Nucleus accumbens (tissue), 56 donors: ENCODE results near the gene PRXL2B.

ENCODE experiments used
- DNase-seq, 56 donors: peaks; one replicate each; lab custom pipeline; 2025; lab: John Stamatoyannopoulos, UW

PRXL2B gene

DNA sequence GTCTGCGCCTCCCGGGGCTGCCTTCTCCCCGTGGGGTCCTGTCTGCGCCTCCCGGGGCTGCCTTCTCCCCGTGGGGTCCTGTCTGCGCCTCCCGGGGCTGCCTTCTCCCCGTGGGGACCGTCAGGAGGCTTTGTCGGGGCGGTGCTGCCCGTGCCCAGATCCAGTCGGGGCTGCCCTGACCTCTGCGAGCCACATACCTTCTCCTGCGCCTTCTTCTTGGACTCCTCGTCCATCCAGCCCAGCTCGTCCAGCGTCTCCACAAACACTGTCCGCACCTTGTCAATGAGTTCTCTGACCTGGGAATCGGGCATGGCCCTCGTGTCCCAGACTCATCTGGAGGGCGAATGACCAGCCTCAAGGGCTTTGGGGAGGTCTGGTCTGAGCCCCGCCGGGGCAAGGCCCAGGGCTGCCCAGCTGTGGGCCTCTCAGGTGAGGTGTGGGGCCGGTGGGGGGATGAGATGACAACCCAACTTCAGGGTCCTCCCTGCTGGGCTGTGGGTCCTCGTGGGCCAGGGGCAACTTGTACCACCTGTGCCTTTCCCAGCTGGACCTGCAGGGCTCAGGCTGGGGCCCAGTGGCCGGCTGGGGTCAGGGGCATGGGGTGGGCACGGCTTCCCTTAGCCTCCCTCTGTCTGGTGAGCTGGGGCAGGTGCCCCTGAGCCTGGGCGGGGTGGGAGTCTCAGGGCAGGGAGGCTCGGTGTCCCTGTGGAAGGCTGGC is 9.4 kb downstream of the PRXL2B start:
- DNase-seq = no peak

DNA sequence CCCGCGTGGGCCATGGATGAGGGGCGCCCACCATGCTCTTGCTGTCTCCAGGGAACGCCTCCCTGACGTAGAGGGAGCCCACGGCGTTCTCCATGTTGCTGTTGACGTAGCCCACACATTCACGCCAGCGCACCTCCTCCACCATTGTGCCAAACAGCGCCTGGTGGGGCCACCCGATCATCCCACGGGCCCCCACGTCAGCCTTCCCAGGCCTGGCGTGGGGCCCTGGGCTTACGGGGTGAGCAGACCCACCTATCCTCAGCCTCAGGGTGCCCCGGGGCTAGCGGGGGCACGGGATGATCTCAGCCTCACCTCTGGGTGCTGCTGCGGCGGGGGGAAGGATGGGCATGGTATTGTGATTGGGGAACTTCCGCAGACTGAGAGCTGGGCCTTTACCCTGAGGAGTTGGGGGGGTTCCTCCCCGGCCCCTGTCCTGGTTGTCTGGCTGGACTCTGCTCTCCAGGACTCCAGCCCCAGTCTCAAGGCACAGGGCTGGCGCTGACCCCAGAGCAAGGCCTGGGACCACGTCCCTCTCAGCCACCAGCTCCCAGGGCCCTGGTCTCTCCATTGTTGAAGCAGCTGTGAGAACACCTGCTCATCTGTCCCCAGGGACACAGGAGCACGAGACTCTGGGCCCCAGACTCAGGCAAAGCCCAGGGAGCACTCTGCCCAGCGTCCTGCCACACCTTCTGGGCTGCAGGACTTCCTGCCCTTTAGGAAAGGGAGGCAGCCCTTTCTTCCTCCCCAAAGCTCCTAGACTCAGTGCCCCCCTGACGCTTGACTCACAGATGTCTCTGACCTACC is 10.2 kb downstream of the PRXL2B start:
- no peak for DNase-seq

DNA sequence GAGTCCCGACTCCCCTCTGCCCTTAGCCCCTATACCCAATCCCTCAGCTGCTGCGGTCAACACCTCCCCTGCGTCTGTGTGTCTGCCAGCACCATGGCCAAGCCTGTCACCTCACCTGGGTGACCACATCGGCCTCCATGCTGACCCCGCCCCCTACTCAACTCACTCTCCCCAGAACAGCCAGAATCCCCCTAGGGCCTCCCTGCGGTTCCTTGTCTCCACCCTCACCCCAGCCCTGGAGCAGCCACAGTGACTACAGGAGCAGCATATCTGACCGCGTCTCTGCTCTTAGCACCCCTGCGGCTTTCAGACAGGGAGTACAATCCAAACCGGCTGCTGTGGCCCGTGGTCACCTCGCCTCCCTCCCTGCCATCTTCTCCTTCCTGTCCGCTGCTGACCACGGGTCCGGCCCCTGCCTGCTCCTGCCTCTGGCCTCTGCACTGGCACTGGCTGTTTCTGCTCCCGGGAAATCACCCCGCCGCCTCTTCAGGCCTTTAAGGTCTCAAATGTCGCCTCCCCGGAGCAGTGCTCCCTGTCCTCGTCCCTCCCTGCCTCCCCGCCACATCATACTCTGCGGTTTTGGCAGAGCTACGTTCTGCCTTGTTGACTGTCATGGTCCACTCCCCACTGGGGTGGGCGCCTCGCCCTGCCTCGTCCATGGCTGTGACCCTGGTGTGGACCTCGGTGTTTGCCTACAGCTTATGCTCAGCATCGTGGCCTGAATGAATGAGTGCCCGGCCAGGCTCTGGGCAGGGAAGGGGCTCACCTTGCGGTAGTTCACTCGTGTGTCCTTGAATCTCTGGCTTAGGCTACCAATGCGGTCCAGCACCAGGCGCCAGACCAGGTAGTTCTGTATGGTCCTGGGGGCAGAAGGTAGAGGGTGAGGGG is 11.1 kb downstream of the PRXL2B start:
- DNase-seq = no peak

DNA sequence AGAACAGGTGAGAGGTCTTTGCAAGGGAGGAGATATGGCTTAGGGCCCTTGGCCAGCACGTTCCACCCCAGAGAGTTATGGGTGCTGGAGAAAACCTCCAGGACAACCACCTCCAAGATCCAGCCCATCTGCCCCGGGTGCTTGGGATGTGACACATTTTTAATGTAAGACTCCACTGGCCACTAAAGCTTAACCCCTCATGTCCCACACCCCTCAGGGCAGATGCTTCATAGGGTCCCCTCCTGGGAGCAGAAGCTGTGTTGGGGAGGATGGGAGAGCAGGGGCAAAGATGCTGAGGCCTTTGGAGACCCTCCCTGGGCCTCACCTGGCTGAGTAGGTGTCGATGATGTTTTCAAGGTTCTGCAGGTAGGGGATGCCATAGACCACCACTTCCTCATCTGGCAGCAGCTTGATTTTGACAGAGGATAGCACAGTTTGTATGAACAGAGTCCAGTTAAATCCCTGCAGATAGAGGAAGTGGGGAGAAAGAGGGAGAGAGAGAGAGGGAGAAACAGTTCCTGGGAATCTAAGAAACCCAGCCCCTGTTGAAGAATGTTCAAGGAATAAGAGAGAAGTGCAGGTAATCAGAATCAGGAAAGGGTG is 11.9 kb downstream of the PRXL2B start:
- DNase-seq = no peak

DNA sequence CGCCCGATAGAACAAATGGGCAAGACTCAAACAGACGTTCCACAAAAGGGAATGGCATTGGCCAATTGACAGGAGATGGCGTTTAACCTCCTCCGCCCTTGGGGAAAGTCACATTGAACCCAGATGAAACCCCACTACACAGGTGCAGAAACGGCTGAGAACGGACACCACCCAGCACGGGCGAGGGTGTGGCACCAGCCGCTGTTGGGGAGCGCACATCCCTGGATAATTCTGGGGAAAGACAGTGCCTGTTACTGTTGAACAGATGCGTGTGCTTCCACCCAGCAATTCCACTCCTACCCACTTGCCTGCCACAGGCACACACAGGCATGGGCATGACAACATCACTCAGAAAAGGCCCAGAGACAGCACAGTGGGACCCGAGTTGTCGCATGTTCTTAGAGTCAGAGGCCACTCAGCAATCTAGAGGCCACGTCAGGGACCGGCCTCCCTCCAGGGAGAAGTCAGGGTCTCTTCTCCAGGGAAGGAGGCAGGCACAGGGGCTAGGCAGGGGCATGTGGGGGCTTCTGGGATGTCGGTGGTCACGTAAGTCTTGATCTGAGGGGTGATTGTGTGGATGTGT is 15.2 kb downstream of the PRXL2B start:
- no peak for DNase-seq

DNA sequence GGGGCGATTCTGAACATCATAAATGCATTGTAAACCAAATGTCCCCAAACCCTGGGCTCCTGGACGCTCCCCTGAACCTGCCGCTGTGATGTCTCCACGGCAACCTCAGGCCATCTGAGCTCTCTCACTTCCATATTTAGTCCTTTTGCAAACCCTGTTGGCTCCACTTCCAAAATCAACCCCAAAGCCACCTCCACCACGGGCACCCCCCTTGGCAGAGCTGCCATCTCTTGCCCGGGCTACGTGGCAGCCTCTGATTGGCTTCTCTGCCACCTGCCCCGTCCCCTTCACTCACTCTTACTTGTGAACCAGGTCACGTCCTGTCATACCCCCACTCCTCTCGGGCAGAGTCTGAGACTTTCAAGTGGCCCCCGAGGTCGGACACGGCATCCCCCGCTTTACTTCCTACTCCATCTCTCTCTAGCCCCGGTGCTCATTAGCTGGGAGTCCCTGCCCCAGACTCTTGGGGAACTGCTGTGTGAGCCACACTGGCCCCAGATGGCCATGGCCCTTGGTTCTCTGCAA is 15.8 kb downstream of the PRXL2B start:
- DNase-seq = no peak

DNA sequence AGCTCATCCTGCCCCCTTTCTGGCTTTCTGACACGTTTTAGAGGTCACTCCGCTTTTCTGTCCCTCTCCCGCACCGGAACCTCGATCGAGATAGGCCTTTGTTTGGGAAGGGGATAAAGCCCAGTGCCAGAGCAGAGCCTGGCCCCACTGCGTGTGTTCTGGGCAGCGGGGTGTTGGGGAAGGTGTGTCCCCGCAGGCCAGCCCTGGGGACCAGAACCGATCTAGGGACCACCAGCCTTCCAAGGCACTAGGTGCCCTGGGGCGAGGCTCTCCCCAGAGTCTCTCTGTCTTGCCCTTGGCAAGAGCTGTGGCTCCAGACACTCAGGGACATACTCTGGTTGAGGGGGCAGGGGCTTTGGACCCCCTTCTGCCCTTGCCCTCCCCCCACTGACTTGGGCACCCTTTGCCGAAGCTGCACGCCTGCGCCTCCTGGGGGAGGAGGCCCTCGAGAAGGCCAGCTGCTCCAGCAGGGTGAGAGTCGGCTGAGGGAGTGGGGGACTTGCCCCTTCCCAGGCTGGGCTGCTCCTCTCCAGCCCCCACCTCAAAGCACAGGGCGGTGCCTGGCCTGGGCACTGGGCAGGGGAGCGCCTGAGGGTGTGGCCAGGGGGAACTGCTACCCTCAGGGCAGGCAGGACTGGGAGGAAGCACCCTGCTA is 16.4 kb downstream of the PRXL2B start:
- DNase-seq = no peak

DNA sequence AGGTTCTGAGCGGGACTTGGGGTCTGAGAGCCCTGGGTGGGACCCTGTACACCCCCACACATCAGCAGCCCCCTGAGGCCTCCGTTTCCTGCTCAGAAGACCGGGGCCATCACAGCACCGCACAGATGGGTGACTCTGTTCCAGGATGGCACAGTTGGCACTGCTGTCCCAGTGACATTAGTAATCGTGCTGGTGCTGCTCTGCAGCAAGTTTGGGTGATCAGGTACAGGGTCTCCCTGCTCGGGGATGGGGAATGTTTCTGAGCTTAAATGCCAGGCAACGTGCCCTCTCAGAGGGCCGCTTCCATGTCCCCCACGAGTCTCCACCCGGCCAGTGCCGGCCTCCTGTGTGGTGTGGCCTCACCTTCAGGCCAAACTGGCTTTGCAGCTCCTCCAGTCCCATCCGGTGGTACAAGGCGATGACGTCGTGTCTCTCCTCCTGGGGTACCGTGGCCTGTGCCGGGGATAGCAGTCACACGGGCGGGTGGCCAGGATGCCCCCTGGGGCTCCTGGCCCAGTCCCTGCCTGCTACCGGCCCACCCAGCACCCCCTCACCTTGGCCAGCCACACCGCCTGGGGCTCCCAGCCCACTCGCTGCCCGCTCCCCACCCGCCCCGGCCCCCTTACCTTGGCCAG is 17.1 kb downstream of the PRXL2B start:
- DNase-seq = no peak

DNA sequence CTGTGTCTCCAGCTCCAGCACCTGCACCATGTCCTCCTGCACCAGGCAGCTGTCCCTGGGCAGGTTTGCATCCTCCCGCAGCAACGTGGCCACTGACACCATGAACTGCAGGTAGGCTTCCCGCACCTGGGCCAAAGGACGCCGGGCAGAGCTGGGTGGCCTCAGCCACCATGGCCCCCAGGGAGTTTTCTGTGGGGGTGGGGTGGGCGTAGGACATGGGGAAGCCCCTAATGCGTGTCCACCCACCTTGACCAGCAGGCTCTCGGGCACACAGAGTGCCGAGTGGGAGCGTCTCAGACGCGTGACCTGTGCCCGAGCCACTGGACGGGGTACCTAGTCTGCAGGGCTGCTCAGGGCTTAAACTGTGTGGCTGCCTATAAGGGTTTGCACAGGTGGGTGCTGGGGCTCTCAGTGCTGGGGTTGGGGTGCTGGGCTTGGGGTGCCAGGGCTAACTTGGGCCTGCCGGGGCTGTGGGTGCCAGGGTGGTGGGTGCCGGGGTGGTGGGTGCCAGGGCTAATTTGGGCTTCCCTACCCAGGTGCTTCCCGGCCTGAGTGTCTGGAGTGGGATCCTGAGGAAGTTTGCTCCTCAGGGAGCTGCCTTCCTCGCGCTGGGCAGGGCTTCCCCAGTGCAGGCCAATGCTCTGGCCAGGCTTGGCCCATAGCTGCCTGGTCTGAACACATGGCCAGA is 17.7 kb downstream of the PRXL2B start:
- DNase-seq = no peak

DNA sequence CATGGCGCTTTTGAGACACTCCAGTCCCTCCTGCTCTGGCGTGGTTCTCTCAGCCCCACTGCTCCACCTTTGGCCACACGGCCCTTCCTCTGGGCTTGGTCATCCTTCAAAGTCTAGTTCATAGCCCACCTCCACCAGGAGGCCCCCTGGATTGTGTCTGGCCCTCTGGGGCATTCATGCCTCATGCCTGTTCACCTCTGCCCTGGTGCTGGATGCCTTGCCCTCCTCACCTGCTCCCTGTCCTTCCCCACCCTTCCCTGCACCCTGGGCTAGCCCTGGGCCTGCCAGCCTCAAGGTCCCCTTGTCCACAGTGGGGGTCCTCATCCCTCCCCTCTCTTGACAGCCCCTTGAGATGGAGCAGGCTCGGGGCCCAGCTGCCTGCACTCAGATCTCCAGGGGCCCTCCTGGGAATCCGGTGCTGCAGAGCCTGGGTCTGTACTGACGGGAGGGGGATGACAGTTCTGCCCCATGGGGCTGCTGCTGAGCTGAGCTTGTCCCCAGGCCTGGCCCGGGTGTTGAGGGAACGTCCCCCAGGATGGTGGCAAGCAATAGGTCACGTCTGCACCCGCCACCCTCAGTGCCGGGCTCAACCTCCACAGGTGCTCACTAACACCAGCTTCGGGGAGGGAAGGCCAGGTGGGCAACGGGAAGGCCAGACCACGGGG is 18.4 kb downstream of the PRXL2B start:
- no peak for DNase-seq

DNA sequence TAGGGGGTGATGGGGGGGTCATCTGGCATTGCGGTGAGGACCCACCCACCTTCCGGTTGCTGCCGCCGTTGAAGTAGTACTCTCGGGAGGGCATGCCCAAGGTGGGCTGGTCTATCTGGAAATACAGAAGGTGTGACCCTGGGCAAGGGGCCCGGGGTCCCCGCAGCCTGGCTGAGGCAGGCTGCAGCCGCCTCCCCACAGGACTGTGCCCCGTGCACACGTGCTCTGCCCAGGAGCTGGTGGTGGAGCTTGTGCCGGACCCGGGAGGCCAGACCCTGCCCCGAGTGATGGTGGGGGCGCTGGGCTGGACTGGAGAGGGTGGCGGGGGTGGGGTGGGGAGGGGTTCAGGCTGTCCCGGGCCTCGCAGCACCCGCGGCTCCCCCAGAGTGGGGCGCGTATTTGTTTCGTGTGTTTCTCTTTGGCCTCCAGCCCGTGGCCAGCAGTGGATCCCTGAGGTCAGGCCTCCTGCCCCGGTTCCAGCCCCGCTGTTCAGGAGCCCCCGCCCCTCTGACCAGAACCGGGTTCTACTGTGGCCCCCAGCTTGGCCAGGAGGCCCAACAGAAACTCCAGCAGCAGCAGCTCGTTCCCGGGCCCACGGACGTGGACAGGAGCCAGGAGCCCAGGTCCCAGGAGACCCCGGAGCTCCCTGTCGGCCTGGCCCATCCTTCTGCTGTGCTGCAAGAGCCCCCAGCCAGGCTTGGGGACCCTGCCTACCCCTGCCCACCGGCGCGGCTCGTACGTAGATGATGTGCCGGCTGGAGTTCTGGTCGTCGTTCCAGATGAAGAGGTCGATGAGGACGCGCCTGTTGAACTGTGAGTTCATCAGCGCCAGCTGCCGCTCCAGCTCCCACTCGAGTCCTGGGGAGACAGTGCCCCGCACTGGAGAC is 19.2 kb downstream of the PRXL2B start:
- DNase-seq = no peak

DNA sequence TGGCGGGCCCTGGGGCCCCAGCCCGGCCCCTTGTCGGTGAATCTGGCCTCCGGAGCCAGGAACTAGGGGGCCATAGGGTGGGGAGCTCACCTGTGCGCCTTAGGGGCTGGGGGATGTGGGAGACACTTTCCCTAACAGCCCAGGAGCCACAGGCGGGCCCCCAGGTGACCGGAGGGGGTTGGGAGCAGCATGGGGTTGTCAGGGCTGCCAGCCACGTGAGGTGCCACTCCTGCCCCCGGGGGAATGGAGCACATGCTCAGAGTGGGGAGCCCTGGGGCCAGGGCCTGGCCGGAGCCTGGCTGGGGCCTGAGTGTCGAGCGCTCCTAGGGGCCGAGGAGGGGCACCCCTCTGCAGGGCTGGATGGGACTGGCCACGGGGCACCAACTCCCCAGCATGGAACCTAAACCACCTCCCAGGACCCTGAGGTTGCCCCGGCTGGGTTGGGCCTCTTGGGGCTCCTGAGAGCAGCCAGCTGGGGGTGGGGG is 19.9 kb downstream of the PRXL2B start:
- no peak for DNase-seq

DNA sequence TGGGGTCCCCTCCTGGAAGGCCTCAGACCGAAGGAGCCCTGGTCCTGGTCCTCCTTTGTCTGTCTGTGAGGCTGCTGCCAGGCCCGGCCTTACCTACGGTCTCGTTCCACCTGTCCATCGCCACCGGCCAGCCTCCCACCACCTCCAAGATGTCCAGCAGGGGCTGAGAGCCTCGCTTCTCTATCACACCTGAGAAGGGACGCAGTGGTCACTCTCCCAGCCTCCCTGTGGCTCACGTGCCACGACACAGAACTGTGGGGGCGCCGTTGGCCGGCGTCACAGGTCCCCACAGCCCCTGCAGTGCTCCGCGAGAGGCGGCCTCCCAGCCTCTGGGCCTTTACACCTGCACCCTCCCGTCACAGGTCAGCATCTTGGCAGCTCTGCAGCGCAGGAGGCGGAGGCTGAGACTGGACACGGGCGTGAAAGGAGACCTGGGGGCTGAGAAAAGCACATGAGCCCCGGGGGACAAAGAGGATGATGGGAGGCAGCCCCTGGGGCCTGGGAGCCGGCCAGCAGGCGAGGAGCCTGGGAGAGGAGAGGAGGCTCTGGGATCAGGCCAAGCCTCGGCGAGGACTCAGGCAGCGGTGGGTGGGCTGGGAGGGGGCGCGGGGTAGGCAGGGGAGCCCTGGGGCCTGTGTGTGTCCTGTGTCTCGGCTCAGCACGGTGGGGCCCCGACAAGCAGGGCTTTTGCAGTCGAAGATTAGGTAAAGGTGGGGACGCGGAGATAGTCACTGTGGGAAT is 20.5 kb downstream of the PRXL2B start:
- DNase-seq = no peak

DNA sequence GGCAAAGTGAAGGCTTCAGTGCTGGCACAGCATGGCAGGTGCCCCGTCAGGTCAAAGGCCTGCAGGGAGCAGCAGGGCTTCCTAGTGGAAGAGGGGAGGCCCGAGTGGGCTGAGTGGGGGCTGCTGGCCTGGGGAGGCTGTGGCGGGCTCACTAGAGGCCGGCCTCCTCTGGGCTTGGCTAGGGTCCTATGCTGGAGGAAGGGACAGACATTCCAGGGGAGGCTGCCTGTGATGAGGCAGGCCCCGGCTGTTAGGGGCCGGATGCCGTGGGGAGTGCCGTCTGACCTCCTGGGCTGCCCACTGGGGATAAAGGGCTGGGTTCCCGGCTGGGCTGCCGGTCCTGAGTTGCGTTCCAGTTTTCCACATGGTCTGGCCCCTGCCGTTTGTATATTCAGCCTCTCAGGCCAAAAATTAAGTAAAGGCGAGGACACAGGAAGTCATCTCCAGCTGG is 21.1 kb downstream of the PRXL2B start:
- no peak for DNase-seq

DNA sequence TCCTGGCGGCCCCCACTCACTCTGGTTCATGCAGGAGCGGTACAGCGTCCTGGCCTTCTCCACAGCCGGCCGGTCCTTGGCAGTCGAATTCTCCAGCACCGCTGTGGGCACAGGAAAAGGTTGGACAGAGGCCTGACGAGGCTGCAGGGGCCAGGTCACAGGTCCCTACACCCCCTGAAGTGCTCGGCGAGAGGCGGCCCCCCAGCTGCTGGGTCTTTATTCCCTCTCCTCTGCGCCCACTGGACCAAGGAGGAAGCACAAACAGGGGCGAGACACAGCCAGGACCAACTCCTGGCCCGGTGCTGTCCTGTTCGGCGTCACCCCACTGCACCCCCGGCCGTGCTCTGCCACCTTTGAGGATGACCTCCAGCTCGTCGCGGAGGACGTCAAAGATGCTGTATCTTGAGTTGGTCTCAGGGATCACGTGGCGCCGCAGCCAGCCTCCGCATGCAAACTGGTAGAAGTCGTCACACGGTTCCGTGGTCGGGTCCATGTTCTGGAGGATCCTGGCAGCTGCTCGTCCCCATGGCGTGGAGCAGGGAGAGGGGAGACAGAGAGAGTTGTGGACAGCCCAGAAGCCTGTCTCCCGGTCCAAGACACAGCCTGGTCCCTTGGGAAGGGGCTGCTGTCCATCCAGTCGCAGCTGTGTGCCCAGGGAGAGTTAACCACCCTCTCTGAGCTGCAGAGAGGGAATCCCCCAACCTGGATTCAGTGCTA is 22.9 kb downstream of the PRXL2B start:
- no peak for DNase-seq
